Uterus (tissue), 2 donors: ENCODE measurements around the gene SUSD1.

Source experiments
- POLR2A ChIP-seq, 2 donors: fragments of 450-650 bp; IDR thresholded peaks; one replicate each; pipeline ENCODE4 v1.6.1; 2016; ENCODE audit warnings: antibody characterized with exemption in 2 of 2, mild to moderate bottlenecking in 1 of 2, moderate library complexity in 1 of 2
- TF ChIP-seq, protein P1 (sequence below), 4 experiments: fragments of 200-600 bp in 2 of 4; fragments of 450-650 bp in 2 of 4; sonication (generic) in 2 of 4; IDR thresholded peaks; one replicate each; pipeline ENCODE4 v1.5.1; 2016 to 2019; ENCODE audit warnings: antibody characterized with exemption in 4 of 4, mild to moderate bottlenecking in 2 of 4, moderate library complexity in 1 of 4

DNA sequence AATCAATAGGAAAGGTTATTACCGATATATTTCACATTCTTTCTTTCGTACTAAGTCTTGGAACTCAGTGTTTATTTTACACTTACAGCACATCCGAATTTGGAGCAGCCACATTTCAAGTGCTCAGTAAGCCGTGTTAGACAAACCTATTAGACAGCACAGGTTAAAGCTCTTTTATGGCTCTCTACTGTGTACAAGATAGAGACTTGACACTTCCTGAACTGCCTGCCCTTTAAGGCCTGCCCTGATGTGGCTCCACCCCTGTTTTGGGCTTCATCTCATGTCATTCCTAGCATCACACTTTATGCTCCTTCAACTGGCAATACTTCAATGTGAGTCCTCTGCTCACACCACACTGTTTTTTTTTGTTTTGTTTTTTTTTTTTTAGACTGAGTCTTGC lies 23.5 kb upstream of the SUSD1 start:
- TF ChIP-seq, protein P1, sequence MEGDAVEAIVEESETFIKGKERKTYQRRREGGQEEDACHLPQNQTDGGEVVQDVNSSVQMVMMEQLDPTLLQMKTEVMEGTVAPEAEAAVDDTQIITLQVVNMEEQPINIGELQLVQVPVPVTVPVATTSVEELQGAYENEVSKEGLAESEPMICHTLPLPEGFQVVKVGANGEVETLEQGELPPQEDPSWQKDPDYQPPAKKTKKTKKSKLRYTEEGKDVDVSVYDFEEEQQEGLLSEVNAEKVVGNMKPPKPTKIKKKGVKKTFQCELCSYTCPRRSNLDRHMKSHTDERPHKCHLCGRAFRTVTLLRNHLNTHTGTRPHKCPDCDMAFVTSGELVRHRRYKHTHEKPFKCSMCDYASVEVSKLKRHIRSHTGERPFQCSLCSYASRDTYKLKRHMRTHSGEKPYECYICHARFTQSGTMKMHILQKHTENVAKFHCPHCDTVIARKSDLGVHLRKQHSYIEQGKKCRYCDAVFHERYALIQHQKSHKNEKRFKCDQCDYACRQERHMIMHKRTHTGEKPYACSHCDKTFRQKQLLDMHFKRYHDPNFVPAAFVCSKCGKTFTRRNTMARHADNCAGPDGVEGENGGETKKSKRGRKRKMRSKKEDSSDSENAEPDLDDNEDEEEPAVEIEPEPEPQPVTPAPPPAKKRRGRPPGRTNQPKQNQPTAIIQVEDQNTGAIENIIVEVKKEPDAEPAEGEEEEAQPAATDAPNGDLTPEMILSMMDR (IDR thresholded peaks at IDR 0.05): no peak
- TF ChIP-seq POLR2A (IDR thresholded peaks at IDR 0.05): no peak
